C4-2B (cell line): ENCODE data around the gene NELL1.

Experiments
- H3K27ac ChIP-seq: fragments of 450-650 bp; 2 replicates; pipeline ENCODE4 v1.5.1; 2017
- CTCF ChIP-seq: fragments of 450-650 bp; conservative IDR thresholded peaks from 2 replicates; pipeline ENCODE4 v1.5.1; 2017; ENCODE audit warnings: mild to moderate bottlenecking
- ZFX ChIP-seq: fragments of 450-650 bp; IDR thresholded peaks from 2 replicates; pipeline ENCODE4 v1.6.1; 2017

The NELL1 gene

GRCh38 chr11:21048626-21049025 lies 379.2 kb downstream of the NELL1 start:
- H3K27ac ChIP-seq: no peak overlapping the region
- TF ChIP-seq CTCF (no peak), ZFX (no peak)

- TF ChIP-seq ZFX (no peak), CTCF (no peak)
- H3K27ac ChIP-seq: no peak overlapping the region
These were observed 384.1 kb downstream of the NELL1 start for GRCh38 chr11:21053466-21053865.

- TF ChIP-seq ZFX: no peak
- TF ChIP-seq CTCF: no peak
- H3K27ac ChIP-seq: no peak overlapping the region
These were observed 387.3 kb downstream of the NELL1 start for GRCh38 chr11:21056644-21057043.

GRCh38 chr11:21059879-21060278 lies 390.5 kb downstream of the NELL1 start:
- TF ChIP-seq ZFX (no peak), CTCF (no peak)

GRCh38 chr11:21066030-21066429 lies 396.6 kb downstream of the NELL1 start:
- H3K27ac ChIP-seq: no peak overlapping the region
- TF ChIP-seq CTCF: no peak
- TF ChIP-seq ZFX: no peak

More at GRCh38 chr11:21059879-21060278, 390.5 kb downstream of the NELL1 start:
- H3K27ac ChIP-seq: no peak overlapping the region

GRCh38 chr11:21068886-21069285 lies 399.5 kb downstream of the NELL1 start:
- TF ChIP-seq CTCF (no peak), ZFX (no peak)

GRCh38 chr11:21069909-21070308 lies 400.5 kb downstream of the NELL1 start:
- TF ChIP-seq ZFX (no peak), CTCF (no peak)
- H3K27ac ChIP-seq: no peak overlapping the region

More at GRCh38 chr11:21068886-21069285, 399.5 kb downstream of the NELL1 start:
- H3K27ac ChIP-seq: no peak overlapping the region
